Cerebellar cortex (tissue), 1 donor: ENCODE results near the gene MARCOL.

Source experiments
- DNase-seq: peaks from one replicate; pipeline ENCODE4 v3.0.0-alpha.2; 2015; ENCODE audit warnings: low spot score

The MARCOL gene, protein sequence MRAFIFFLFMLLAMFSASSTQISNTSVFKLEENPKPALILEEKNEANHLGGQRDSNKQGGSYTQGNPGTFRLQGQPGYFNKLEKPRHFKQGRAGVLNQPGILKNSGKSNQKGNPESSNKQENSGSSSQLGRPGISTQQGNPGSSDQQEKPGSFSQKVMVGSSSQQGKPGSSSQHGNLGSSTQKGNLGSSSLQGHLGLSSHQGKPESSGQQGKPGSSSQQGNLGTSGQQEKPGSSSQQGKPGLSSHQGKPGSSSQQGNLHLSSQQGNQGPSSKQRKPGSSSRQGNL

DNA sequence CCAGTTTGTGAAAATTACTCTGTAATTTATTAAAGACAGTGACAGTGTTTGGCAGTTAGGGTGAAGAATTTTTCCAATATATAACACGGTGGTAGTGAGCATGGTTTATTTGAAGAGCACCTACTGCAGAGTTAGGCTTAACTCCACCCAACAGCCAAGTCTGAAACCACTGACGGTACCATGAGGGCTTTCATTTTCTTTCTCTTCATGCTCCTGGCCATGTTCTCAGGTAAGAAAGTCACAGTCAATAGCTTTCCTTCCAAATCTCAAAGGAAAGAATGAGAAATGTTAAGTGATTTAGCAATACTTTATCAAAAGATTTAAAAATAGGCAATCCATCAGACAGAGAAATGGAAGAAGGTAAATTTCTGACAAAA is at the start of gene MARCOL:
MARCOL (plus strand) TSS at position 108 of the 377 bp plus-strand sequence; CDS start at position 181, 73 bp downstream.
- DNase-seq = no peak

DNA sequence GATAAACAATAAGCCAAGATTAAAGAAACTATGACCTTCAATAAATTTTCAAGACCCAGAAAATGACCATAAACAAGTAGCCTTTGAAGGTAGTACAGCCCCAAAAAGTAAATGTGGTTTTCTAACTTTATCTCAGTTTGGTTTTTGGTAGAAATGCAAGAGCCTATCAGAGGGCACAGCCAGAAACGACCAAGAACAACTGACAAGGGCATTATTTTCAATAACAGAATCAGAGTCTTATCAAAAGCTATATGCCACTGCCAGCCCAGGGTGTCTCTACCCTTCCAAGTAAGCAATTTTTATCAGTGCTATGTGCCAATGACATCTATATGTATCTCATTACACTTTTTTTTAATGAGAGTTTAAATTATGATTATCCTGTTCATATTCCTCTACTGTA is 47.3 kb upstream of the MARCOL start:
- DNase-seq = no peak

DNA sequence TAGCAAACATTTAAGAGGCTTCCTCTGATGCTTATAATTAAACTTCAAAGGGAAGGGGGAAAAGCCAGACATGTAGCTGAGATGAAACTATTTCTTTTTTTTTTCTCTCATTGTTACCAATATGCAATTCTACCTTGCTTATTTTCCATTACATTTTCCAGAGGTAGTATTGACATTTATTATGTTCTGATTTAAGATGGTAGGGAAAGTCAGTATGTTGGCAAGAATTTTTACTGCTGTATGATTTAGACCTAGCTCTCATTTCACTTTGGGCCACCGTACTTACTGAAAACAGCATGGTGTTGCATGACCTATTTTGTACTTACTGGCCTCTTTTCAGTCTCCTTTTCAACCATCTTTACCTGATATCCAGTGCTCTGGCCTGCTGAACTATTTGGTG is 45.1 kb upstream of the MARCOL start:
- no peak for DNase-seq

DNA sequence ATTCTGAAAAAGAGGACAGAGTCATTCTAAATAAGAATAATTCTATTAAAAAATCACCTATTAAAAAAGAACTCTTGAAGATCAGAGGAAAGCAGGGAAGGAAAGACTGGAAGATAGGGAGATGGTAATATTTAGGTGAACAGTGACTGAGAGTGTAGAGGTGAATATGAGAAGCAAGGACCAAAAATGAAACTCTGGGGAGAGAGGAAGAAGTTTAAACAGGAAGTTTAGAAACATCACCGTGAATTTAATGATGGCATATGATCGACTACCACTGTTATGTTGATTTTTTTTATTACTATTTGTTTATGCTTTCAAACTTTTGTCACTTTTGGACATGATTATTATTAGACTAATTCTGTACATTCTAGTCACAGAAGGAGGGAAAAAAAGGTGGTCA is 37.2 kb upstream of the MARCOL start:
- DNase-seq = no peak

DNA sequence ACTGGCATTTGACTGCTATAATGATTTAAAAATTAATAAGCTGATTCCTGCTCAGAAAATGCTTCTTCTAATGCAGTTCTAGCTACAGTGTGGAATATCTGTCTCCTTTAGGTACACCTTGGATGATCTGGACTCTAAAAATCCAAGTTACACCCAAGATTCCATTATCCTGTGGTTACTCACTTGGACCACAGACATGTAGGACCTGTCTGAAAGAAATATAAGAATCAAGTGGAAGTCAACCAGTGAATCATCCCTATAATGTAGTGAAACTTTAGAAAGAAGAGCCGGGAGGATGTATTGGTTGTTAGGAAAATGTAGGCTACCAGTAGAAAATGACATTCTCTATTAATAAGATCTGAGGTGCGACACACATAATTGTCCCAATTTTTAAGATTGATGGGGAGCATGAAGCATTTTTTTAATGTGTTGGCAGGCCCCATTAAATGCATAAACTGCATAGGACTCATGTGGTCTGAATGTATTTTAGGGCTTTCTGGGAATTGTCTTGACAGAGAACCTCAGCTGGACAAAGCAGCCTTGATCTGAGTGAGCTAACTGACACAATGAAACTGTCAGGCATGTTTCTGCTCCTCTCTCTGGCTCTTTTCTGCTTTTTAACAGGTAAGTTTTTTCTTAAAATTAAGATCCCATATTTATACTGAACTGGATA is 35.7 kb upstream of the MARCOL start, which contains the start of gene SPINK6:
SPINK6 (plus strand) TSS at position 512 of the 673 bp plus-strand sequence; CDS start at position 567, 55 bp downstream.
- no peak for DNase-seq

DNA sequence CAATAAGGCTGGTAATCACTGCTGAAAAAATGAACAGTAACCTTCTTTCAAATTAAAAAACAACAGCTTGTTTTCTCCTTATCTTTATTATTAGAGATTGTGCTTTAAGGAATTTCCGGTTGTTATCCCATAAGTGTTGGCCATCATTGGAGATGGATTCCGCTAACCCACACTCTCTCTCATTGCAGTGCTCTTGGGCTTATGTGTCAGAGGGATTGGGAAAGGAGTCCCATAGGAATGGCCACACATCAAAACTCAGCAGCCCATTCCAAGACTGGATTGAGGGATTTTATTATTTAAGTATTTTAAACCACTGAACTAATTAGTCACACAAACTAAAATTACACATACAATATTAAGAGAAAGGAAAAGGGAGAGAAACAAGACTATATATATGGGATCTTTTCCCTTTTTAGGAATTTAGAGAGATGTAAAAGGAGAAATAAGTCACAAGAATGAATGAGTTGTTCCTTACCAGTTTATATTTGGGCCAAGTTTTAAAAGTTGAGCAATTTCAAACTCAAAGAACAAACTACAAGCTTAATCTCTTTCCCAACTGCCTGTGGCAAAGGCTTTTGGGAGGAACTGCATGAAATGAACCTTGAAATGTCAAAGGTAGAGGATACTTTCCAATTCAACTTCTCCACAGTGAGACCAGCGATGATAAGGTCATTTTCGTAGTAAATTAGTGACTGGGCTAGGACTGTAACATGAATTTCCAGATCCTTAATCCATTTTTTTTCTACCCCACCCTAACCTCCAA is 33.1 kb upstream of the MARCOL start:
- DNase-seq = no peak

DNA sequence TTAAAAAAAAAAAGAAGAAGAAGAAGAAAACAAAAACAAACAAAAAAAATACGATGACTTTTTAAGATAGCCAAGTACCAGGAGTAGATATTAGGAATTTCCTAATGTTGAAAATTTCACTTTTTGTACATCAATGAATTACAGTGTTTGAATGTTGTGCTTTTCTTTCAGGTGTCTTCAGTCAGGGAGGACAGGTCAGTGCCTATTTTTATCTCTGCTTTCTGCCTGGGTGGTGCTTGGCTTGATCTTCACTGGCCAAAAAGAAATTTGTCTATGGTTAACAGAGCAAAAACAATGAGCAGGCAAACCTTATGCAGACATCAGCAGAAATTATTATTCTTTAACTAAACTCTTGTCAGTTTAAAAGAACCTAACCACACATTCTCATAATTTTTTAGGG is 32.5 kb upstream of the MARCOL start:
- no peak for DNase-seq

DNA sequence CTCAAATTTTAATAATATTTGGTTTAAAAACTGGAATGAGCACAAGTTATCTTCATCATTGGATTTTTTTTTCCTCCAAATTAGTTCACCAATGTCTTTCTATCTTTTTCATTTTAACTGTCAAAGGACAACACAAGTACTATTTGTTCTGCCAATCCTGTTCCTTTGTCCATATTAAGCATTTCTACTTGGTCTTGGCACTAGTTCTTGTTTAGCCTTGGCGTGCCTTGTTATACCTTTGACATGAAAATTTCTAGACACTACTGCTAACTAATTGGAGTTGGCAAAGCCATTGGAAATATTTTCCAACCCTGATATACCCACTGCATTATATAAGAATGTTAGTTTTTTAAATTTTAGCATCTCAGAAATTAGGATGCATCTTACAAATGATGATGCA is 31.7 kb upstream of the MARCOL start:
- no peak for DNase-seq

DNA sequence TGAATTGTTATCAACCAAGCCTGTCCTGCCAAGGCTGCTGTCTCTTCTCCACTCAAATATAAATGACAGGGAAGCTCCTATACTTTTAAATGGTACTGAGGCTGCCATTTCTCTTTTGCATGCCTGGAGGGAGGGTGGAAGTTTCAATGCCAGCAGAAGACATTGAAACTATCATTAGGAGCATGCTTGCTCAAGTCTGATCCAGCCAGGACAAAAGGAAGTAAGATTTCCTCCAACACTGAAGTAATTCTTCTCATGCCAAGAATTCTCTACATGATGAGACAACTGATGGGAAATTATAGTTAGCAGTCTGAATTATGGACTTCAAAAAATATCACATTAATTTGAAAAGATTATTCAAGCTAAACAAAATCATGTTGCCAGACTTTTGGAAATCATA is 30.1 kb upstream of the MARCOL start:
- DNase-seq = no peak

DNA sequence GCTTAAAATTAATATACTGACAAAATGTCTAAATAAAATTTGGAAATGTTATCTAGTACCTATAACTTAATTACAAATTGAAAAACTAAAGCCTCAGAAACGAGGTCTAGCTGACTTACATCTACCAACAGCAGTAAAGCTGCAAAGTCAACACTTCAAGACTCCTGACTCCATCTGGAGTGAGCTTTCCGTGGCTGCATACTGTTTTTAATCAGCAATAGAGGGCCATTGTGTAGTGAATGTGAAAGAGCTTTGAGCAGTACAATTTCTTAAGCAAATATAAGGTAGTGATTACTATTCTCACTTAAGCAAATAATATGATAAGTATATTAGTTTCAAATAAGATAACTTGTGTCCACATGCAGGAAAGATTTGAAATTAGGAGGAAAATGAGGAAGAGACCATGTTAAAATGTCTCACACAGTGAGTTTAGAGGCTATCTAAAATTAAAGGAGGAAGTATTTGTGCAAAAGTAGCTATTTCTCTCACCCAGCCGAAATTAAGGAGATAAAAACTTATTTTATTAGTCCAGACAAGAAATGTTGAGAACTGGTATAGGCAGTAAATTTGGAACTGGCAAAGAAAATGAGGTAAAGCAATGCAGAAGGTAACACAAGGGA is 29.1 kb upstream of the MARCOL start:
- DNase-seq = no peak

DNA sequence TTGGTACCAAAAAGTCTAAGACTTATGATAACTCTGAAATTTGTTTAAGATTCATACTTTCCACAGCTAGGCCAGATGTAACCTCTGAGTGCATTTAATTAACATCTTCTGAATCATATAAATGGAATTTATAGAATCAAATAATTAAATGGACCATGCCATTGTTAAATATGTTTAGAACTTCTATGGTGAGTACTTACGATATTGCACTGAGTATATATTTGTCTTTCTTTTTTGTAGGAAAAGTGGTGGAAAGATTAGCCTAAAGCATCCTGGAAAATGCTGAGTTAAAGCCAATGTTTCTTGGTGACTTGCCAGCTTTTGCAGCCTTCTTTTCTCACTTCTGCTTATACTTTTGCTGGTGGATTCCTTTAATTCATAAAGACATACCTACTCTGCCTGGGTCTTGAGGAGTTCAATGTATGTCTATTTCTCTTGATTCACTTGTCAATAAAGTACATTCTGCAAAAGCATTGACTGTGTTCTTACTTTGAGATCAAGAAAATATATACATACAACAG is 23.6 kb upstream of the MARCOL start:
- no peak for DNase-seq

DNA sequence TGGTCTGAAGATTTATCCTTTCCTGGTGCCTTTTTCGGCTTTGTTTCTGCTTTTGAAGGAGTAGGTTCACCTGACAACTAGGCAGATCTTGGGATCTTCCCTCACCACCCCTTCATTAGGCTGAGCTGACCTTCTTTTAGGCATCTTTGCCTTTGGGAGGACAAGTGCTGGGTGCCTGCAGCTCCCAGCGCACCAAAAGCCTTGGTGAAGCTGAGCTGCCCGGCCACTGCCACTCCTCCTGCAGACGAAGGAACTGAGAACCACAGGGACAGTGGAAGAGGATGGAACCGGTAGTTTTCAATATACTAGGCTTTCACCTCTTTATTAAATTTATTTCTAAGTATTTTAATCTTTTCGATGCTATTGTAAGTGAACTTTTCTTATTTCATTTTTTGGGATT is 16.8 kb upstream of the MARCOL start:
- DNase-seq = no peak

DNA sequence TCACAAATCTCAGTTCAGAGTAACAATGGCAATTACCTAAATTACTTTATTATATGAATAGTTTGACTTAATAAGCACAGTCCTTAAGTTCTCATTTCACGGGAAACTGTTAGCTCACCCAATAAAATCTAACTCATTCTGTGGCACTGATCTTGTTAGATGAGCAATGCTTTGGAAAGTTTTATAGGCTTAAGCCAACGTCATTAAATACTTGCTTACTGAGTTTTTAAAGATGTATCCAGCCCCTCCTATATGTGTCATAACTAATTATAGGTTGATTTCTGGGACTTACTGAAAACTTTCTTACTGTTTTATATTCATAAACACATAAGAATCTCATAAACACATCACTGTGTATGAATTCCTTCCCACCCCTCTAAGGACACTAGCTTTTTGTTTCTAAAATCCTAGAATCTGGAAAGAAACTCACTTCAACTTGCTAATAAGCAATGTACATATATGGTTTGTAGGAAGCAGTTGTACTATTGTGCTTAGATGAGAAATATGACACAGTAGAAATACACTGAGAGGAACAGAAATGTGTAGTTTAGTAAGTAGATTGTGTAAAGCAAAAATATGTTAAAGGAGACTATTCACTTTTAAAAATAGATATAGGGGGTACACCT is 14.1 kb upstream of the MARCOL start:
- no peak for DNase-seq

DNA sequence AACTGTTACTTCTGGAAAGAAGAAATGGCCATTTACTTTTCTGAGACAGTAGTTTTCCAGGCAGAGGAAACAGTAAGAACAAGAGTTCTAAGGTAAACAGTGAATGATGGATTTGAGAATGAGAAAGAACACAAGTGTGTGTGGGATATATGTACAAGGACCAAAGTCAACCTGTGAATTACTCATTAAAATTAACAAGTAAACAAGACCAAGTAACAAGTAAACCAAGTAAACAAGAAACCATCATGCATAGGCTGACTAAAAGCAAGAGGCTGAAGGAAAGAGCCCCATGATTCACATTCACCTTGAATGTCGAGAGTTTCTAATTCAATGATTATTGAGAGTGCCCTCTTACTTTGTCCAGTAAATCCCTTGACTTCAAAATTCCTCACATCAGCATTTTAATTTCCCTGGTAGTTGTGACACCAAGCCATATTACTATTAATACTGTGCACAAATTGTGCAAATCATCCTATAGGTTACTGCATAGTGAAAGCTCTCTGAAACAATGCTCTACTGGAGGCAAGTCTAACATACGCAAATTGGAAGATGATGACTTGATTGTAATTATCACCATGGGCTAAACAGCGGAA is 9.8 kb upstream of the MARCOL start:
- no peak for DNase-seq

DNA sequence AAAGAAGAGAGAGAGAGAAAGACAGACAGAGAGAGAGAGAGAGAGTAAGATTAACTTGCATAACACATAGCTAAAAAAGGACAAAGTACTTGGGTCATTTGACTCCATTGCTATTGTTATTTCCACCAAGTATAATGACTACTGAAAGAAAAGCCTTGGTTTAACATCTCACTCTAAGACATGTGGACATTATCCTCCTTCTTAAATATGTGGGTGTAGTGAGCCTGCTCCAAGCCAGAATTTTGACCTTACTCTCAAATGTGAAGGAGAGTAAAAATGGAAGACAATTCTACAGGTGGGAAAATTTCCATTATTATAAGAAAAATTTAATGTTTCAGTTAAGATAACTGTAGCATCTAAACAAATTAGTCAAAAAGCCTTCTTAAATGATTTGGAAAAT is 8.5 kb upstream of the MARCOL start:
- no peak for DNase-seq

DNA sequence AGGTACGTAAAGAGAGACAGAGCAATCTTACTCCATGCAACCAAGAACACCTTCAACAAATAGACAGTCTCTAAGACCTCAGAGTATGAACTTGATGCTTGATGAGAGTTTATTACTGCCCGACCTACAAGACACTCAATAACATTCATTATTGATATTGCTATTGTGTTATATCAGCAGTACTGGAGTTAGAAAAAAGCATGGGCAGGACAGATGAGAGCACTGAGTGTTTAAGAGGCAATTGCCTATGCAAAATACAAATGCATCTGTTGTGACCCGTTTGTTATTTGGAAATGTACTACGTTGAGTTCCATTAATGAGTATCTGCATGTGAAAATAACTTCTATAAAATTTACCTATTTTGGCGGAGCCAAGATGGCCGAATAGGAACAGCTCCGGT is 8.1 kb upstream of the MARCOL start:
- no peak for DNase-seq

DNA sequence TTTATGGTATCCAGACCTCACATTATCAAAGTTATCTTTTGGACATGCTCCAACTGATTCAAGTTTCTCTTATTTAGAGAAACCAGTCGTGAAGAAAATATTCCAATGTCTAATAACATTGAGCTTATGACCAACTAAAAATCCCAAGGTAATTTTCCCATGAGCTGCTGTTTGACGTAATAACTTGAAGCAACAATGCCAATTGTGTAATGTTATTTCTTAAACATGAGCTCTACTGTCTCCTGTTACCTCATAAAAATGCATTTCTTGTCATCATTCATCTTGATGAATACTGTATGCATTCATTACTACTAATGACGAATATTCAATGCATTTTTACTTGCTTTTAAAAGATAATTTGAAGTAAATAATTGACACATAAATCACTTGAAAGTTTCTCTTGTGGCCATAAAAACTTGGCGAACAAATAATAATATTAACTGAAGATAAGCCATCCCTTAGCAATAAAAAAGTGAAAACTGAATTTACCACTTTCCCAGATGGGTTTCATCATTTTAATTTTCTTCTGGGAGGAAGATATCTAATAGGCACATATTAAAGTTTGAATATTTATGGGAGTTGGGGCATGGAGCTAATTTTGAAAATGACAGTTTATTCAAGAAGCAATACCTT is 424 bp upstream of the MARCOL start:
- DNase-seq = no peak

DNA sequence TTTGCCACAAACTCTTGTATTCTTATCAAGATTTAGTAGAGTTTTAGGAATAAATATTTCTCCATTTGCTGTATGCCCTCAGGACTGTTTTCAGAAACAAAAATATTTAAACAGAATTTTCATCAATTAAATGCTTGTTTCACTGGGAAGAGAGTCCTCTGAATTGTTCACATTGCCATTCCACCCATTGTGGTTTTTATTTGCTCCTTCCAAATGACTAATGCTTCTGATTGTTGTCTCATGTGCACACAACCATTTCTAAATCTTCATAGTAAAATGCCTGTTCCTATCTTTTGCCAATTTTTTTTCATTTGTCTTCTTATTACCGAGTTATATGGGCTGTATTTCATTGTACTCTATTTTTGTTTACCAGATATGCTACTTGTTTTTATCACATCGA is 10.6 kb downstream of the MARCOL start:
- DNase-seq = no peak

DNA sequence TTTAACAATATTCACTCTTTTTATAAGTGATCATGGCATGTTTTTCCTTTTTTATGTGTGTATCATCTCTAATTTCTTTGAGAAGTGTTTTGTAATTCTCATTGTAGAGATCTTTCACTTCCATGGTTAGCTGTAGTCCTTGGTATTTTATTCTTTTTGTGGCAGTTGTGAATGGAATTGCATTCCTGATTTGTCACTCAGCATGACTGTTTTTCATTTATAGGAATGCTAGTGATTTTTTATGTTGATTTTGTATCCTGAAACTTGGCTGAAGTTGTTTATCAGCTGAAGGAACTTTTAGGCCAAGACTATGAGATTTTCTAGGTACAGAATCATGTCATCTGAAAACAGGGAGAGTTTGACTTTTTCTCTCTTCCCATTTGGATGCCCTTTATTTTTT is 17.1 kb downstream of the MARCOL start:
- DNase-seq = no peak

DNA sequence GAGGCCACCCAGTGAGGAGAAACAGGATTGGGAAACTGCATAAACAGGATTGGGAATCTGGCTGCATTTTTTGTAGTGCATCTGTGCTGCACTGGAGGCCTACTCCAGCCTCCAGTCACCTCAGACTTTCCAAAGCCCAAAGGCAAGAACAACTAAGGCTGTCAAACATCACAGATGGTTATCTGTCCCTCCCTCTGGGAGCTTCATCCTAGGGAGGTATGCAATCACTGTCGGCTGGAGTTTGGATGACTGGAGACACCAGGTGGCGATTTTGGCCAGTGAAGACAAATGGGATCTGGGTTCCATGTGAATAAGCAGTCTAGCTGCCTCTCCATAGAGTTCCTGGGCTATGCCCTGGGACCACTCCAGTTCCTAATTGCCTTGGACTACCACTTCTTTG is 21.0 kb downstream of the MARCOL start:
- no peak for DNase-seq

DNA sequence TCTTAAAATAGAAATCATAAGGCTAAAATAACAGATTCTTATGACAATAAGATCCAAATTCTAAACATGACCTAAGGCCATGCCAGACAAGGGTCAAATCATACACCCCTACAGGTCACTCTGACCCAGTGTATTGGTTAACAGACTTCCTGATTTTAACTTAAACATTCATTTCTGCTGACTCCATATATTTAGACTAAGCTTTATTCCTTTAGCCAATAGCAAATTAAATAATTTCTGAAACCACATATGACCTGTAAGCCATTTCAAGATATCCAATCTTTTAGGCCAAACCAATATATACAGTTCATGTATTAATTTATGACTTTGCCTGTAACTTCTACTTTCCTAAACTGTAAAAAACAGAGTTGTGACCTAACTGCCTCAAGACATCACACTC is 22.9 kb downstream of the MARCOL start:
- DNase-seq = no peak
